ENCODE measurements around the gene NDUFB6. TPM values are rescaled to one million over a fixed set of nuclear protein-coding genes. Genes with fewer than 3 reads are reported as not detected.

NDUFB6 gene
- total RNA-seq, 1 experiment from 2014 or later, result 60.2 TPM

- H3K4me1 Mint-ChIP-seq, result peaks cover 3 to 10% of the 10 kb centered on the region in 2 experiments; a peak in 3 of 4 replicates
- Histone ChIP-seq H3K9ac (ENCODE audit: extremely low read depth, insufficient read length, low read length) (no peak overlapping the region), H4K8ac (replicated peaks; ENCODE audit: insufficient read length, low read depth, low read length) (no peak overlapping the region), H3K27me3 (ENCODE audit: insufficient read depth, low read length) (no peaks in the 10 kb centered on the region), H3T11ph (ENCODE audit: low read length) (no peak overlapping the region), H2BK120ac (ENCODE audit: low read depth, low read length, poor library complexity, severe bottlenecking) (no peak overlapping the region), H3K9me3 (ENCODE audit: control insufficient read depth, low read depth, low read length) (no peaks in the 10 kb centered on the region), H2AK5ac (ENCODE audit: insufficient read length, low read length) (no peak overlapping the region), H4K91ac (ENCODE audit: insufficient read length, low read depth, low read length) (no peak overlapping the region), H3K27ac (ENCODE audit: insufficient read length, low read depth, low read length) (no peak overlapping the region), H3K56ac (ENCODE audit: insufficient read length, low read depth, low read length) (no peak overlapping the region), H3K79me2 (ENCODE audit: insufficient read depth, low read length) (no peaks in the 10 kb centered on the region), H3K4me2 (ENCODE audit: insufficient read depth, insufficient read length, low read length) (no peak overlapping the region), H3K23me2 (ENCODE audit: insufficient read length, low read depth, low read length, poor library complexity, severe bottlenecking) (no peaks in the 10 kb centered on the region), H3K23ac (ENCODE audit: insufficient read length, low read depth, low read length) (no peak overlapping the region), H2BK5ac (ENCODE audit: insufficient read length, low read length) (no peak overlapping the region), H3K14ac (ENCODE audit: insufficient read depth, low read length) (no peak overlapping the region), H2BK20ac (ENCODE audit: low read depth, low read length, poor library complexity, severe bottlenecking) (no peak overlapping the region), H3K4me1 (ENCODE audit: insufficient read depth, low read length) (peaks cover 3% of the 10 kb centered on the region; the same call in 1 of the 2 replicates), H2BK15ac (ENCODE audit: low read depth, low read length) (no peak overlapping the region), H3K18ac (ENCODE audit: insufficient read length, low read depth, low read length) (no peak overlapping the region), H4K20me1 (ENCODE audit: control insufficient read depth, insufficient read depth, insufficient read length) (no peaks in the 10 kb centered on the region), H3K79me1 (ENCODE audit: insufficient read depth, low read depth, low read length, poor library complexity, severe bottlenecking) (no peaks in the 10 kb centered on the region), H2AFZ (ENCODE audit: low read length) (no peak overlapping the region), H4K5ac (ENCODE audit: insufficient read length, low read depth, low read length) (no peak overlapping the region), H3K4ac (ENCODE audit: low read depth, low read length) (no peak overlapping the region), H2BK12ac (ENCODE audit: insufficient read length, low read depth, low read length) (no peak overlapping the region)
- H3K36me3 Mint-ChIP-seq (ENCODE audit: insufficient read depth in 1 of 3, low read depth in 3 of 3), result no peaks in the 10 kb centered on the region
- H3K9me3 Mint-ChIP-seq, result peaks cover 0 to 1% of the 10 kb centered on the region in 2 experiments; a peak in 1 of 5 replicates
- H3K27me3 Mint-ChIP-seq (ENCODE audit: low read depth), result peaks cover 1% of the 10 kb centered on the region; the same call in 1 of the 2 replicates
- no peak overlapping the region for H3K4me3 Mint-ChIP-seq
- no peak for DNase-seq
- TF ChIP-seq CTCF (conservative IDR thresholded peaks at IDR 0.05), result no peak
- no peak overlapping the region for H3K27ac Mint-ChIP-seq
- no CpG with 5 or more reads among the region's 3 CpGs for WGBS (ENCODE audit: extremely low coverage, insufficient read length, low lambda C conversion rate)
Measured at GRCh38 chr9:32580631-32581300, 7.8 kb upstream of the NDUFB6 start.

Data from H9 (cell line).